Measurements from ENCODE around the gene NOC4L.

NOC4L gene

GRCh38 chr12:132111654-132112304 lies 32.5 kb upstream of the NOC4L start:
- peaks cover 34% of the 10 kb centered on the region for H3K36me3 Mint-ChIP-seq (ENCODE audit: low read depth)
- peaks cover 3% of the 10 kb centered on the region for H3K4me1 Mint-ChIP-seq (ENCODE audit: low read depth)
- no peak overlapping the region for H3K4me3 Mint-ChIP-seq
- no peaks in the 10 kb centered on the region for H3K9me3 Mint-ChIP-seq
- H3K27me3 Mint-ChIP-seq (ENCODE audit: low read depth) = no peaks in the 10 kb centered on the region
- no peak for DNase-seq (ENCODE audit: low spot score)
- no peak overlapping the region for H3K27ac Mint-ChIP-seq

DNA sequence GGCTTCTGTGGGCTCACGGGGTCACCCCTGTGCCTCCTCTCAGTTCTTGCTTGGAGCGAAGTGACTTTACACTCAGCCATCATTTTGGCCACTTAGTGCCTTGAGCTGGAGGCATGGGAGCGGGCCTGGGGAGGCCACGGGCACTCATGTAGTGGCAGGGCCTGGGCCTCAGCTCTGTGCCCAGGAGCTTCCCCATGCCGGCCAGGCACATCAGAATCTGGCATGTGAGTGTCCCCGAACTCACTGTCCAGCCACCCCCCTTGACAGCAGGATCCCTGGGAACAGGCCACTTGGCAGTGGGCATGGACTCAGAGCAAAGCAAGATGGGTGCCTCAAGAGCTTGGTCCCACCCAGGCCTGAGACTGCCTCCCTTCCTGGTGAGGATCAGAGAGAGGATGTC lies 29.6 kb upstream of the NOC4L start:
- Mint-ChIP-seq H3K27ac (no peak overlapping the region), H3K36me3 (ENCODE audit: low read depth) (peaks cover 20% of the 10 kb centered on the region), H3K27me3 (ENCODE audit: low read depth) (no peaks in the 10 kb centered on the region), H3K4me3 (no peak overlapping the region), H3K9me3 (no peaks in the 10 kb centered on the region), H3K4me1 (ENCODE audit: low read depth) (no peaks in the 10 kb centered on the region)
- DNase-seq (ENCODE audit: low spot score) = no peak

DNA sequence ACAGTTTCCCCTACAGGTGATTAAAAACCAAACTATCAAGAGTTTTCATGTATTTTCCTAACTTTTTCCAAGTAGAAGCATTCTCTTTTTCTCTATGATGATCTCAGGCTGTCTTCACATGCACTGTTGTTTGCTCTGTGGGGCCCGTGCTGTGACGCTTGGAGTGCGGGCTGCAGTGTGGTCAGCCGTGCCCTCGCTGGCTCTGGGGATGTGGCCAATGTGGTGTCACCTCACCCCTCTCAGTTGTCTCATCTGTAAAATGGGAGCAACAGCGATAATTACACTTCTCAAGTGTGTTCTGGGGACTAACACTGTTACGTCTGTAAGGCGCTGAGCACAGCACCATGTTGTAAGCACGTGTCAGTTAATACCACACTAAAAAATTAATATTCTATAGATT lies 28.8 kb upstream of the NOC4L start:
- Mint-ChIP-seq H3K27me3 (ENCODE audit: low read depth) (no peaks in the 10 kb centered on the region), H3K4me1 (ENCODE audit: low read depth) (no peaks in the 10 kb centered on the region), H3K36me3 (ENCODE audit: low read depth) (peaks cover 19% of the 10 kb centered on the region)

DNA sequence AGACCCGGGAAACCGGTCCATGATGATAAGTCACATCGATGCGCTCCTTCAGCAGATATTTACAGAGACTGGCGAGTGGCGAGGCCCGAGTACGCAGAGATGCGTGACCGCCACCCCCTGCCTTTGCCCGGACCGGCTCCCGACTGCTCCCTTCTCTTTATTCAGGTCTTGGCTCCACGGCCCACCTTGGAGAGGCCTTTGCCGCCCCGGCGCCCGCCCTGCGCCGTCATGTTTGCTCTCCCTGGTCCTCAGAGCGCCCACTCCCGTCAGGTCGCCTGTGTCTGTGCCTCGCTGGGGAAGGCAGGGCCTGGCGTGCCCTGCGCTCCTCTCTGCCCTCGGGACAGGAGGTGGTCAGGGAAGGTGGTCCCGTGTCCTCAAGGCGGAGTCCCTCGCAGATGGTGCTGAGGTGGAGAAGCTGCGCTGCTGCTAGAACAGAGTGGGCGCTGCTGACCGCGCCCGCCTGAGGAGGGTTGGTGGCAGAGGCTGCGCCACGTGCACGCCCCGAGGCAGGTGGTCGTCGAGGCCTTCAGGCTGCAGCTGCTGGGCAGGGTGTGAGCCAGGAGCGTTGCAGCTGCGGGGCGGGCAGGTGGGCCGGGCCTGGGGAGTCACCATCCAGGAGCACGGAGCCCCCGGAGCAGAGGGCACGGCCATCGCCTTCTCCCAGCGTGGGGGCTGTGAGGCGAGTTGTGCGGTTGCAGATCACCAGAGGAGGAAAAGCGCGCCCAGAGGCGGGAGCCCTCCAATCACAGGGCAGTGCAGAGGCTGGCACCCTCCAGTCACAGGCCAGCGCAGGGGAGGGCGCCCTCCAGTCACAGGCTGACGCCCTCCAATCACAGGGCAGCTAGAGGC lies 27.3 kb upstream of the NOC4L start:
- Mint-ChIP-seq H3K4me3 (no peak overlapping the region), H3K9me3 (no peaks in the 10 kb centered on the region), H3K4me1 (ENCODE audit: low read depth) (no peaks in the 10 kb centered on the region), H3K27me3 (ENCODE audit: low read depth) (no peaks in the 10 kb centered on the region), H3K27ac (no peak overlapping the region), H3K36me3 (ENCODE audit: low read depth) (peaks cover 14% of the 10 kb centered on the region)
- DNase-seq (ENCODE audit: low spot score) = no peak

More for the DNA sequence above, 28.8 kb upstream of the NOC4L start:
- no peaks in the 10 kb centered on the region for H3K9me3 Mint-ChIP-seq
- no peak overlapping the region for H3K4me3 Mint-ChIP-seq
- DNase-seq (ENCODE audit: low spot score) = no peak
- no peak overlapping the region for H3K27ac Mint-ChIP-seq

DNA sequence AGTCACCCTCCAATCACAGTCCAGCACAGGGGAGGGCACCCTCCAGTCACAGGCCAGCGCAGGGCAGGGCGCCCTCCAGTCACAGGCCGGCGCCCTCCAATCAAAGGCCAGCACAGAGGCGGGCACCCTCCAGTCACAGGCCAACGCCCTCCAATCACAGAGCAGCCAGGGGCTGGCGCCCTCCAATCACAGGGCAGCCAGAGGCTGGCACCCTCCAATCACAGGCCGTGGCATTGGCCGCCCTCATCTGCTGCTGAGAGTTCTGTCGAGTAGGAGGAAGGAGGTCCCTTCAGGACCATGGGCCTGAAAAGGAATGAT lies 26.7 kb upstream of the NOC4L start:
- H3K27ac Mint-ChIP-seq = no peak overlapping the region
- no peak overlapping the region for H3K4me3 Mint-ChIP-seq
- no peaks in the 10 kb centered on the region for H3K4me1 Mint-ChIP-seq (ENCODE audit: low read depth)
- no peaks in the 10 kb centered on the region for H3K27me3 Mint-ChIP-seq (ENCODE audit: low read depth)
- H3K9me3 Mint-ChIP-seq = no peaks in the 10 kb centered on the region
- DNase-seq (ENCODE audit: low spot score) = no peak
- peaks cover 14% of the 10 kb centered on the region for H3K36me3 Mint-ChIP-seq (ENCODE audit: low read depth)

- Mint-ChIP-seq H3K27ac (no peak overlapping the region), H3K4me3 (no peak overlapping the region), H3K9me3 (no peaks in the 10 kb centered on the region), H3K4me1 (ENCODE audit: low read depth) (no peaks in the 10 kb centered on the region), H3K36me3 (ENCODE audit: low read depth) (peaks cover 16% of the 10 kb centered on the region), H3K27me3 (ENCODE audit: low read depth) (no peaks in the 10 kb centered on the region)
- DNase-seq (ENCODE audit: low spot score) = no peak
Measured at GRCh38 chr12:132118876-132119275, 25.4 kb upstream of the NOC4L start.

DNA sequence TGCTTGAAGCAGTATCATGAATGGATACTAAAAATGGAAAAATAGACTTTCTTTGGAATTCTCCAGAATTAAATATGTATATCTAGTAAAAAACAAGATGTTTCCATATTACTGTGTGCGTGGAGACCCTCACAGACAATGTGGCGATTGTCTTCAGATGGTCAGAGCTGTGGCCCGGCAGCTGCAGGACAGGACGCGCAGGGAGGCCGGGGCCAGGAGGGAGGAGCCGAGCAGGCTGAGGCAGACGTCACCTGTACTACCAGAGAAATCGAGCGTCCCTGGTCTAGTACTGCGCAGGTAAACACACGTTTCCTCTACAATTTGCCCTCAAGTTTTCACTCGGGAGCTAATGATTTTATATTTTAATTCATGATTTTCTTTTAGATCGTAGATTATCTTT lies 23.0 kb upstream of the NOC4L start:
- no peak for DNase-seq (ENCODE audit: low spot score)

GRCh38 chr12:132123970-132124765 lies 20.1 kb upstream of the NOC4L start:
- Mint-ChIP-seq H3K27ac (no peak overlapping the region), H3K4me1 (ENCODE audit: low read depth) (no peaks in the 10 kb centered on the region), H3K36me3 (ENCODE audit: low read depth) (peaks cover 43% of the 10 kb centered on the region), H3K4me3 (no peak overlapping the region), H3K27me3 (ENCODE audit: low read depth) (no peaks in the 10 kb centered on the region), H3K9me3 (peaks cover 6% of the 10 kb centered on the region)
- no peak for DNase-seq (ENCODE audit: low spot score)

More for the DNA sequence above, 23.0 kb upstream of the NOC4L start:
- Mint-ChIP-seq H3K4me1 (ENCODE audit: low read depth) (no peaks in the 10 kb centered on the region), H3K4me3 (no peak overlapping the region), H3K36me3 (ENCODE audit: low read depth) (peaks cover 18% of the 10 kb centered on the region), H3K27me3 (ENCODE audit: low read depth) (no peaks in the 10 kb centered on the region), H3K9me3 (no peaks in the 10 kb centered on the region), H3K27ac (no peak overlapping the region)

- H3K27ac Mint-ChIP-seq = no peak overlapping the region
- H3K4me3 Mint-ChIP-seq = no peak overlapping the region
Measured at GRCh38 chr12:132124766-132125425, 19.4 kb upstream of the NOC4L start.

GRCh38 chr12:132125736-132126135 lies 18.5 kb upstream of the NOC4L start:
- Mint-ChIP-seq H3K4me3 (no peak overlapping the region), H3K27me3 (ENCODE audit: low read depth) (no peaks in the 10 kb centered on the region)
- DNase-seq (ENCODE audit: low spot score) = no peak

More at GRCh38 chr12:132124766-132125425, 19.4 kb upstream of the NOC4L start:
- H3K4me1 Mint-ChIP-seq (ENCODE audit: low read depth) = no peaks in the 10 kb centered on the region
- DNase-seq (ENCODE audit: low spot score) = no peak
- H3K9me3 Mint-ChIP-seq = peaks cover 6% of the 10 kb centered on the region
- H3K36me3 Mint-ChIP-seq (ENCODE audit: low read depth) = peaks cover 44% of the 10 kb centered on the region
- no peaks in the 10 kb centered on the region for H3K27me3 Mint-ChIP-seq (ENCODE audit: low read depth)

DNA sequence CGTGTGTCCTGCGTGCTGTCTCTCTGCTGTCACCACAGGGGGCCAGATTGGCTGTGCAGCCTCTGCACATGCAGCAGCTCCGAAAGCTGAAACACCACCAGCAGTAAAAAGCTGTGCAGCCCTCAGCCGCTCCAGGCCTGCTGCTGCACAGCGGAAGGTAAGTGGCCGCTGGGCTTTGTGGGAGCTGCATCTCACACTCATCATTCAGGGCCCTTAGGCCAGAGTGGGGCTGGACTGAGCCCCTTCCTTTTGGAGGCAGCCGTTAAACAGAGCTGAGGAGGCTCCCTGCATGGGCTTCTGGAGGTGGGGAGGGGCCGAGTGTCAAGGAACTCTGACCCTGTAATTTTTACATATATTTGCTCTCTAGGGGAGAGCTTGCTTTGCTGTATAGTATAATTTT lies 17.2 kb upstream of the NOC4L start:
- no peak for DNase-seq (ENCODE audit: low spot score)
- Mint-ChIP-seq H3K4me3 (no peak overlapping the region), H3K9me3 (peaks cover 6% of the 10 kb centered on the region)

More at GRCh38 chr12:132125736-132126135, 18.5 kb upstream of the NOC4L start:
- Mint-ChIP-seq H3K4me1 (ENCODE audit: low read depth) (no peaks in the 10 kb centered on the region), H3K9me3 (peaks cover 6% of the 10 kb centered on the region), H3K36me3 (ENCODE audit: low read depth) (peaks cover 44% of the 10 kb centered on the region), H3K27ac (no peak overlapping the region)

GRCh38 chr12:132129007-132129406 lies 15.2 kb upstream of the NOC4L start:
- peaks cover 6% of the 10 kb centered on the region for H3K9me3 Mint-ChIP-seq
- H3K27ac Mint-ChIP-seq = no peak overlapping the region
- H3K4me1 Mint-ChIP-seq (ENCODE audit: low read depth) = no peaks in the 10 kb centered on the region

More for the DNA sequence above, 17.2 kb upstream of the NOC4L start:
- Mint-ChIP-seq H3K4me1 (ENCODE audit: low read depth) (no peaks in the 10 kb centered on the region), H3K36me3 (ENCODE audit: low read depth) (peaks cover 44% of the 10 kb centered on the region), H3K27ac (no peak overlapping the region), H3K27me3 (ENCODE audit: low read depth) (no peaks in the 10 kb centered on the region)

DNA sequence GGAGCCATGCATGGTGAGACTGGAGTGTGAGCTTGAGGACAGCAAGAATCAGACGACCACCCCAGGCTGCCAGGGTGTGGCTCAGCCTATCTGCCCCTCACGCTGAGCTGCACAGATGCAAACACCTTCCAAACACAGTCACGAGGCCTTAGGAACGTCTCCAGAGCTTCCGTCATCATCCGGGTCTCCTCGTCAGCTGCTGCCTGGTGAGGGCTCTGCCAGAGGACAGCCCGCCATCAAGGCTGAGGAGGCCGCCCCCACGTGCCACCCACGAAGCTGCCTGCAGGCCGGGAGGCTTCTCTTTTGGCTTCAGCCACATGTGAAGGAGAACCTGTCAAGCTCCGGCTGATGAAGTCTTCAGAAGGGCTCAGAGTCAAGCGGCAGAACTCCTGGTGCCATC lies 13.6 kb upstream of the NOC4L start:
- Mint-ChIP-seq H3K4me1 (ENCODE audit: low read depth) (no peaks in the 10 kb centered on the region), H3K9me3 (peaks cover 6% of the 10 kb centered on the region), H3K36me3 (ENCODE audit: low read depth) (peaks cover 32% of the 10 kb centered on the region), H3K27me3 (ENCODE audit: low read depth) (no peaks in the 10 kb centered on the region), H3K4me3 (no peak overlapping the region), H3K27ac (no peak overlapping the region)
- DNase-seq (ENCODE audit: low spot score) = no peak

More at GRCh38 chr12:132129007-132129406, 15.2 kb upstream of the NOC4L start:
- no peak overlapping the region for H3K4me3 Mint-ChIP-seq
- peaks cover 40% of the 10 kb centered on the region for H3K36me3 Mint-ChIP-seq (ENCODE audit: low read depth)
- H3K27me3 Mint-ChIP-seq (ENCODE audit: low read depth) = no peaks in the 10 kb centered on the region
- no peak for DNase-seq (ENCODE audit: low spot score)

Data from T-helper 2 cell treated with Interferon-gamma antibody and Interleukin-4, amounts not matched to agents 5 μg/mL and 100 μg/mL, for 36 hours (primary cell).